GM21825 (cell line): ENCODE measurements around the gene CCDC117.
"Not testable (repeated sequence)": the region's sequence is repeated elsewhere in the genome, so short reads cannot be mapped to it uniquely, and the experiment has no call there.

Source experiments
- ATAC-seq: cut with Tn5 transposase; IDR thresholded peaks from one replicate; pipeline ENCODE4 v1.9.1; 2021; ENCODE audit warnings: mild to moderate bottlenecking, moderate library complexity; ENCODE audit not compliant: unreplicated experiment

The CCDC117 gene

GRCh38 chr22:28824455-28824854 is 52.0 kb downstream of the CCDC117 start:
- ATAC-seq = not testable (repeated sequence)

GRCh38 chr22:28826430-28826829 is 53.9 kb downstream of the CCDC117 start:
- not testable (repeated sequence) for ATAC-seq

DNA sequence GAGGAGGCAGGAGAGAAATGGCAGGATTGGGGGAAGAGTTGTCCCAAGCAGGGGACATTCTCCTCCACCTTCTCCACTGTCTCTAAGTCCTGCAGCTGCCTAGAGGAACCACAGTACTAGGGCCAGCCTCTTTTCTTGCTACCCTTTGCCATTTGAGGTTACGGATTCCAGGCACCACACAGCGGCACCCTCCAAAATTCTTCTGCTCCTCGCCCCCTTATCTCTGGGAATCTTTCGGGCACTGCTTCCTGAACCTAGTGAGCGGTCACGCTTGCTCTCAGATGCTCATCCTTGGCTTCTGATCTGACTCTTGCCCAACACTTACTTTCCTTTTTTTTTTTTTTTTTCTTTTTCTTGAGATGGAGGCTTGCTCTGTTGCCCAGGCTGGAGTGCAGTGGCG is 54.4 kb downstream of the CCDC117 start:
- ATAC-seq = no peak

DNA sequence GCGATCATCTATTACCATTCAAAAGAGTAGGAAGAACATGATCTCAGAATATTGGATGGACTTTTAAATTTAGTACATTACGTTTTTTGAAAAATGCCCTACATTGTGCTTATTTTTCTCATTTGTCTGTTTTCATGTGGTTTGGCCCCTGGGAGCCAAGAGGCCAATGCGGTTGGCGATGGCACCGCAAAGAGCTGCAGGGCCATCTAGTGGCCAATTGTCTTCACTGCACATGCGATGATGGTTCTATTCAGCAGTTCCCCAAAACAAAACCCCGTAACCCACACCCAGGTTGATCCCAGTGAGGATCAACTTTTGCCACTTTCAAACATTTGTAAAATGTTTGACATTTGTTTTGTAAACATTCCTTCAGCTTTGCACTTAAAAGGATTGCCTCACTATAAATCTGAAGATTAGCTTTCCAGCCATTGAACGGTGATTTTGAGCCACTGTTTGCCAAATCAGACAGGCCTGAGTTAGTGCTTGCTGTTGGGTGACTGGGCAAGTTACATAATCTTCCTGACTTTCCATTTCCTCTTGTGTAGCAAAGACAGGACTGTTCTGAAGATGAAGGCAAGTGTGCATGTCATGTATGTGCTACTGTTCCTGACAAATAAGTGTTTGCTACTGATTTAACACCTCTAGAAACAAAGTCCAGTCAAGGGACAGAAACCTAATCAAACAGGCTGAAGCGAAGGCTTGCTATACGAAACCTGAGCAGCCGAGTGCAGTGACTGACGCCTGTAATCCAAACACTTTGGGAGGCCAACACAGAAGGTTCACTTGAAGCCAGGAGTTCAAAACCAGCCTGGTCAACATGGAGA is 57.1 kb downstream of the CCDC117 start:
- ATAC-seq = no peak

DNA sequence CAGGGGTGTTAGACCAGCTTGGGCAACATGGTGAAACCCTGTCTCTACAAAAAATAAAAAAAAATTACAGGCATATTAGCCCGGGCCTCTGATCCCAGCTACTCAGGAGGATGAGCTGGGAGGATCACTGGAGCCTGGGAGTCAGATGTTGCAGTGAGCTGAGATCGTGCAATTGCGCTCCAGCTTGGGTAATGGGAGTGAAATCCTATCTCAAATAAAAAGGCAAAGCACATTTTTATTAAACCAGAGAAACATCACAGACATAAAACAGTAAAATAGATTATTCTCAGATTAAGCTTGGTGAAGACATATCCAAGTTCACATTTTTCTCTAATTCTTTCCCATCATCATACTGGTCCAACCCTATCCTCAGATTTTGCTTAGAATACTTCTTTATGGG is 57.9 kb downstream of the CCDC117 start:
- ATAC-seq = no peak

DNA sequence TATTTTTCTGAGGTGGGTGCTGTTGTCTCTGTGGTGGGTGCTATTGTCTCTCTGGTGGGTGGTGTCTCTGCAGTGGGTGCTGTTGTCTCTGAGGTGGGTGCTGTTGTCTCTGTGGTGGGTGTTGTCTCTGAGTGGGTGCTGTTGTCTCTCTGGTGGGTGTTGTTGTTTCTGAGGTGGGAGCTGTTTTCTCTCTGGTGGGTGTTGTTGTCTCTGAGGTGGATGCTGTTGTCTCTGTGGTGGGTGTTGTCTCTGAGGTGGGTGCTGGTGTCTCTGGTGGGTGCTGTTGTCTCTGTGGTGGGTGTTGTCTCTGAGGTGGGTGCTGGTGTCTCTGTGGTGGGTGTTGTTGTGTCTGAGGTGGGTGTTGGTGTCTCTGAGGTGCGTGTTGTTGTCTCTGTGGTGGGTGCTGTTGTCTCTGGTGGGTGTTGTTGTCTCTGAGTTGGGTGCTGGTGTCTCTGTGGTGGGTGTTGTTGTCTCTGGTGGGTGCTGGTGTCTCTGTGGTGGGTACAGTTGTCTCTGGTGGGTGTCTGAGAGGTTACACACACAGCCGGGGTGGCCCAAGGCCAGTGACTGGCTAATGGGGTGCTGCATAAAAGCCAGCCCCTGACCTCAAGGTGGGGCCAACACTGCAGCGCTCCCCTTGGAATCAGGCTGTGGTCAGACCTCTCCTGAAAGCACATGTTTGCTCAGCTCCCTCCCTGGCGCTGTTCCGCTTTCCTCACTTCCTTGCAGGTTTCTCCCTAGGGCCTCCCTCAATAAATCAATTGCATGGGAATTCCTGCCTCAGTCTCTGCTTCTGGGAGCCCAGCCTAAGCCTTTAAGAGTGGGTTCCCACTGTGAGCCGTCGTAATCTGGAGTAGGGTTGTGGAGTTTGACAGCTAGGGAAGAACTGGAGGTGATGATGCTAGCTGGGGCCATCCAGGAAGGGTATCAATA is 58.9 kb downstream of the CCDC117 start:
- ATAC-seq = no peak

- no peak for ATAC-seq
Observed at GRCh38 chr22:28832731-28833130, 60.2 kb downstream of the CCDC117 start.

GRCh38 chr22:28833276-28833923 is 60.9 kb downstream of the CCDC117 start:
- ATAC-seq = no peak

DNA sequence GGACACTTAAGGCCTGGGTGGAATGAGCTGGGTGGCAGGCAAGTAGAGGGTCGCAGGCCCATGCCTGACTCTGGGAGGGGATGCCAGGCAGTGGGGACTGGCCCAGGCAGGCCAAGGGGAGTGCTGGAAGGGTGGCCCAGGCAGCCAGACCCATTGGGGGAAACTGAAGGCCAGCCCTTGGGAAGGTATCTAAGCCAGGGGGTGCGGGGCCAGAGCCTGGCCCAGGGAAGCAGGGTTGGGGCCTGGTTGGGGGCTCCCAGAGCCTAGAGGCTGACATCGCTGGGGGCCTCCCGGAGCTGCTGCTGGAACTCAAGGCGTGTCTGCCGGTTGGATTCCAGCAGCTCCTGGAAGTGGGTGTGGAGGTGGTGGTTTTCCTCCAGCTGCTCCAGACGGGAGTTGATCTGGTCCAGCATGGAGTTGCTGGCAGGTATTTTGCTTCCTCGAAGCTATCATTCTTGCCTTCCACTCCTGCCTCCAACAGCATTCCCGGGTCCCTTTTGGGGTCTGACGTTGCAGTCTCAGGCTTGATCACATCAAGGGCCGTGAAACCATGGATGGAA is 63.2 kb downstream of the CCDC117 start:
- ATAC-seq = no peak

DNA sequence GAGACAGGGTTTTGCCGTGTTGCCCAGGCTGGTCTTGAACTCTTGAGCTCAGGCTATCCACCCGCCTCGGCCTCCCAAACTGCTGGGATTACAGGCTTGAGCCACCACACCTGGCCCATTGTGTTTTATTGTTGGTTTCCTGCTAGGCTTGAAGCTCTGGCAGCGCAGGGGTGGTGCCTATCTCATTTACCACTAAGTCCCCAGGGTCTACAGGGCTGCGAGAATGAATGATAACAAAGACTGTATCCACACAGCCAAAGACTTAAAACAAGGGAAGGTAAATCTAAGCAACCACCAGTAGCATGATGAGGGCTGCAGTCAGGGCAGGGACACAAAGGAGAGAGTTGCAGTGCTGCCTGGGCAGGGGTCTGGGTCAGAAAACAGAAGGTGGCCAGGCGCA is 65.1 kb downstream of the CCDC117 start:
- no peak for ATAC-seq
